HEK293 (cell line): ENCODE results near the gene PIGP.

ENCODE experiments used
- CTCF ChIA-PET: fragments of 350-600 bp; formaldehyde crosslinking; extraction: SDS; loops from one replicate; lab custom pipeline; 2021; ENCODE audit warnings: antibody characterized with exemption; lab: Yijun Ruan, JAX
- POLR2A ChIA-PET: fragments of 300-600 bp; formaldehyde crosslinking; extraction: SDS; loops from one replicate; lab custom pipeline; 2020; ENCODE audit warnings: antibody characterized with exemption, inconsistent platforms; lab: Yijun Ruan, JAX
- H3K27ac ChIP-seq: fragments of 200-500 bp; sonication (Bioruptor generic); 2 replicates; pipeline ENCODE4 v1.5.1; 2014; ENCODE audit warnings: low read depth, low read length, control low read depth, inconsistent platforms; ENCODE audit errors: extremely low read depth
- H3K36me3 ChIP-seq, 2 experiments: fragments of 200-500 bp in 1 of 2; sonication (Bioruptor generic) in 1 of 2; 1 replicate in 1 of 2; 2 replicates in 1 of 2; pipeline ENCODE4 v1.5.1; 2014 to 2017; ENCODE audit warnings: inconsistent platforms in 2 of 2, low read length in 2 of 2; ENCODE audit not compliant: control insufficient read depth in 2 of 2, insufficient read depth in 1 of 2
- H3K4me1 ChIP-seq: fragments of 200-500 bp; sonication (Bioruptor generic); 2 replicates; pipeline ENCODE4 v1.5.1; 2014; ENCODE audit warnings: mild to moderate bottlenecking, low read length, inconsistent platforms; ENCODE audit not compliant: control insufficient read depth, insufficient read depth
- H3K4me3 ChIP-seq: 2 replicates; pipeline ENCODE4 v1.5.1; 2011; ENCODE audit warnings: low read depth, mild to moderate bottlenecking, control low read depth, low read length, moderate library complexity
- H3K9me3 ChIP-seq: fragments of 200-500 bp; sonication (Bioruptor generic); 2 replicates; pipeline ENCODE4 v1.5.1; 2014; ENCODE audit warnings: low read depth, low read length, inconsistent platforms; ENCODE audit not compliant: control insufficient read depth, insufficient read depth
- EGR2 ChIP-seq: fragments of 450-650 bp; formaldehyde crosslinking; IDR thresholded peaks from 2 replicates; pipeline ENCODE4 v1.5.1; 2016; ENCODE audit warnings: low read depth, missing biosample characterization, missing genetic modification characterization
- GLI4 ChIP-seq: fragments of 450-650 bp; formaldehyde crosslinking; IDR thresholded peaks from 2 replicates; pipeline ENCODE4 v1.5.1; 2016; ENCODE audit warnings: missing biosample characterization, missing genetic modification characterization
- INSM2 ChIP-seq: fragments of 450-650 bp; formaldehyde crosslinking; IDR thresholded peaks from 2 replicates; pipeline ENCODE4 v1.5.1; 2016; ENCODE audit warnings: missing biosample characterization, missing genetic modification characterization
- SCRT1 ChIP-seq: fragments of 450-650 bp; formaldehyde crosslinking; IDR thresholded peaks from 2 replicates; pipeline ENCODE4 v1.5.1; 2016; ENCODE audit warnings: missing biosample characterization, missing genetic modification characterization, borderline replicate concordance
- SP3 ChIP-seq: fragments of 450-650 bp; formaldehyde crosslinking; IDR thresholded peaks from 2 replicates; pipeline ENCODE4 v1.5.1; 2016; ENCODE audit warnings: missing biosample characterization, missing genetic modification characterization
- ZBTB17 ChIP-seq: fragments of 450-650 bp; formaldehyde crosslinking; IDR thresholded peaks from 2 replicates; pipeline ENCODE4 v1.5.1; 2016; ENCODE audit warnings: missing biosample characterization, missing genetic modification characterization
- ZBTB6 ChIP-seq: fragments of 450-650 bp; formaldehyde crosslinking; IDR thresholded peaks from 2 replicates; pipeline ENCODE4 v1.5.1; 2017; ENCODE audit warnings: missing biosample characterization, missing genetic modification characterization
- ZEB2 ChIP-seq: fragments of 450-650 bp; formaldehyde crosslinking; IDR thresholded peaks from 2 replicates; pipeline ENCODE4 v1.5.1; 2016; ENCODE audit warnings: missing biosample characterization, missing genetic modification characterization
- ZFP37 ChIP-seq: fragments of 450-650 bp; formaldehyde crosslinking; IDR thresholded peaks from 2 replicates; pipeline ENCODE4 v1.5.1; 2016; ENCODE audit warnings: missing biosample characterization, missing genetic modification characterization
- ZIC2 ChIP-seq: fragments of 450-650 bp; formaldehyde crosslinking; IDR thresholded peaks from 2 replicates; pipeline ENCODE4 v1.5.1; 2016; ENCODE audit warnings: missing biosample characterization, missing genetic modification characterization
- ZNF114 ChIP-seq: fragments of 450-650 bp; formaldehyde crosslinking; IDR thresholded peaks from 2 replicates; pipeline ENCODE4 v1.5.0; 2017; ENCODE audit warnings: missing biosample characterization, missing genetic modification characterization
- ZNF341 ChIP-seq: fragments of 450-650 bp; formaldehyde crosslinking; IDR thresholded peaks from 2 replicates; pipeline ENCODE4; 2016; ENCODE audit warnings: low read depth, missing biosample characterization, missing genetic modification characterization
- ZNF350 ChIP-seq: fragments of 450-650 bp; formaldehyde crosslinking; IDR thresholded peaks from 2 replicates; pipeline ENCODE4 v1.5.0; 2017; ENCODE audit warnings: missing biosample characterization, mild to moderate bottlenecking, missing genetic modification characterization
- ZNF626 ChIP-seq: fragments of 450-650 bp; sonication (Bioruptor Pico); formaldehyde crosslinking; IDR thresholded peaks from 2 replicates; pipeline ENCODE4 v1.5.1; 2018; ENCODE audit warnings: missing biosample characterization, missing genetic modification characterization, inconsistent platforms
- ZNF658 ChIP-seq: fragments of 450-650 bp; formaldehyde crosslinking; IDR thresholded peaks from 2 replicates; pipeline ENCODE4; 2016; ENCODE audit warnings: missing biosample characterization, missing genetic modification characterization
- ZNF843 ChIP-seq: fragments of 450-650 bp; formaldehyde crosslinking; IDR thresholded peaks from 2 replicates; pipeline ENCODE4 v1.5.1; 2016; ENCODE audit warnings: missing biosample characterization, missing genetic modification characterization
- ZSCAN5A ChIP-seq: fragments of 450-650 bp; formaldehyde crosslinking; IDR thresholded peaks from 2 replicates; pipeline ENCODE4 v1.5.1; 2016; ENCODE audit warnings: missing biosample characterization, missing genetic modification characterization
- TF ChIP-seq, protein P1 (sequence below): fragments of 450-650 bp; formaldehyde crosslinking; IDR thresholded peaks from 2 replicates; pipeline ENCODE4 v1.5.1; 2017; ENCODE audit warnings: missing biosample characterization, missing genetic modification characterization
- TF ChIP-seq, protein P2 (sequence below): fragments of 450-650 bp; formaldehyde crosslinking; IDR thresholded peaks from 2 replicates; pipeline ENCODE4 v1.5.1; 2016; ENCODE audit warnings: missing biosample characterization, missing genetic modification characterization, low read depth
- TF ChIP-seq, protein P3 (sequence below): fragments of 450-650 bp; formaldehyde crosslinking; IDR thresholded peaks from 2 replicates; pipeline ENCODE4 v1.5.1; 2016; ENCODE audit warnings: missing biosample characterization, missing genetic modification characterization, low read depth

PIGP gene

GRCh38 chr21:37028570-37028969, 44.3 kb downstream of the PIGP start:
- no peaks in the 10 kb centered on the region for H3K4me1 ChIP-seq
- TF ChIP-seq INSM2 (tag by site-specific recombination) (no peak), ZNF658 (tag by site-specific recombination) (no peak), EGR2 (tag by site-specific recombination) (no peak), ZIC2 (no peak), ZNF626 (tag by site-specific recombination) (no peak), ZBTB17 (tag by site-specific recombination) (no peak), SCRT1 (no peak)
- TF ChIP-seq, protein P1, sequence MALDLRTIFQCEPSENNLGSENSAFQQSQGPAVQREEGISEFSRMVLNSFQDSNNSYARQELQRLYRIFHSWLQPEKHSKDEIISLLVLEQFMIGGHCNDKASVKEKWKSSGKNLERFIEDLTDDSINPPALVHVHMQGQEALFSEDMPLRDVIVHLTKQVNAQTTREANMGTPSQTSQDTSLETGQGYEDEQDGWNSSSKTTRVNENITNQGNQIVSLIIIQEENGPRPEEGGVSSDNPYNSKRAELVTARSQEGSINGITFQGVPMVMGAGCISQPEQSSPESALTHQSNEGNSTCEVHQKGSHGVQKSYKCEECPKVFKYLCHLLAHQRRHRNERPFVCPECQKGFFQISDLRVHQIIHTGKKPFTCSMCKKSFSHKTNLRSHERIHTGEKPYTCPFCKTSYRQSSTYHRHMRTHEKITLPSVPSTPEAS (tag by site-specific recombination): no peak
- TF ChIP-seq, protein P2, sequence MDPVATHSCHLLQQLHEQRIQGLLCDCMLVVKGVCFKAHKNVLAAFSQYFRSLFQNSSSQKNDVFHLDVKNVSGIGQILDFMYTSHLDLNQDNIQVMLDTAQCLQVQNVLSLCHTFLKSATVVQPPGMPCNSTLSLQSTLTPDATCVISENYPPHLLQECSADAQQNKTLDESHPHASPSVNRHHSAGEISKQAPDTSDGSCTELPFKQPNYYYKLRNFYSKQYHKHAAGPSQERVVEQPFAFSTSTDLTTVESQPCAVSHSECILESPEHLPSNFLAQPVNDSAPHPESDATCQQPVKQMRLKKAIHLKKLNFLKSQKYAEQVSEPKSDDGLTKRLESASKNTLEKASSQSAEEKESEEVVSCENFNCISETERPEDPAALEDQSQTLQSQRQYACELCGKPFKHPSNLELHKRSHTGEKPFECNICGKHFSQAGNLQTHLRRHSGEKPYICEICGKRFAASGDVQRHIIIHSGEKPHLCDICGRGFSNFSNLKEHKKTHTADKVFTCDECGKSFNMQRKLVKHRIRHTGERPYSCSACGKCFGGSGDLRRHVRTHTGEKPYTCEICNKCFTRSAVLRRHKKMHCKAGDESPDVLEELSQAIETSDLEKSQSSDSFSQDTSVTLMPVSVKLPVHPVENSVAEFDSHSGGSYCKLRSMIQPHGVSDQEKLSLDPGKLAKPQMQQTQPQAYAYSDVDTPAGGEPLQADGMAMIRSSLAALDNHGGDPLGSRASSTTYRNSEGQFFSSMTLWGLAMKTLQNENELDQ: no peak
- H3K27ac ChIP-seq: no peak overlapping the region
- H3K4me3 ChIP-seq: no peak overlapping the region
- ChIA-PET CTCF (interaction anchor here (2.0 kb wide), 1 partner anchor 19 kb away, joined by 6 read pairs; no protein-coding TSS in a partner anchor), POLR2A (no interaction called here)
- H3K9me3 ChIP-seq: no peaks in the 10 kb centered on the region
- H3K36me3 ChIP-seq: no peaks in the 10 kb centered on the region

- no peak overlapping the region for H3K27ac ChIP-seq
- CTCF ChIA-PET: interaction anchor here (0.6 to 2.0 kb wide), 6 partner anchors 15 to 60 kb away, joined by 3 to 9 read pairs (median 6); partner anchors contain the start of gene RIPPLY3
- H3K36me3 ChIP-seq: no peaks in the 10 kb centered on the region
- POLR2A ChIA-PET: interaction anchor here (1.1 kb wide), 1 partner anchor 537 kb away, joined by 3 read pairs; no protein-coding TSS in a partner anchor
- H3K4me1 ChIP-seq: no peaks in the 10 kb centered on the region
- TF ChIP-seq ZNF114 (tag by site-specific recombination): no peak
- TF ChIP-seq ZNF350 (tag by site-specific recombination): no peak
- TF ChIP-seq ZFP37 (tag by site-specific recombination): no peak
- TF ChIP-seq, protein P3, sequence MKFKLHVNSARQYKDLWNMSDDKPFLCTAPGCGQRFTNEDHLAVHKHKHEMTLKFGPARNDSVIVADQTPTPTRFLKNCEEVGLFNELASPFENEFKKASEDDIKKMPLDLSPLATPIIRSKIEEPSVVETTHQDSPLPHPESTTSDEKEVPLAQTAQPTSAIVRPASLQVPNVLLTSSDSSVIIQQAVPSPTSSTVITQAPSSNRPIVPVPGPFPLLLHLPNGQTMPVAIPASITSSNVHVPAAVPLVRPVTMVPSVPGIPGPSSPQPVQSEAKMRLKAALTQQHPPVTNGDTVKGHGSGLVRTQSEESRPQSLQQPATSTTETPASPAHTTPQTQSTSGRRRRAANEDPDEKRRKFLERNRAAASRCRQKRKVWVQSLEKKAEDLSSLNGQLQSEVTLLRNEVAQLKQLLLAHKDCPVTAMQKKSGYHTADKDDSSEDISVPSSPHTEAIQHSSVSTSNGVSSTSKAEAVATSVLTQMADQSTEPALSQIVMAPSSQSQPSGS (tag by site-specific recombination): no peak
- TF ChIP-seq ZIC2: no peak
- no peak for TF ChIP-seq ZNF341 (tag by site-specific recombination)
- no peak for TF ChIP-seq GLI4 (tag by site-specific recombination)
- TF ChIP-seq ZBTB6 (tag by site-specific recombination): no peak
- no peak for TF ChIP-seq ZNF843 (tag by site-specific recombination)
- TF ChIP-seq ZEB2 (tag by site-specific recombination): no peak
- TF ChIP-seq ZSCAN5A (tag by site-specific recombination): no peak
- TF ChIP-seq SP3: no peak
- H3K9me3 ChIP-seq: no peaks in the 10 kb centered on the region
- no peak overlapping the region for H3K4me3 ChIP-seq
Observed at GRCh38 chr21:37026499-37026898, 46.4 kb downstream of the PIGP start.
